ENCODE data around the gene MPV17.
A peak's percentile ranks its signal among the peaks of the same experiment; 100 is the strongest.
"Not testable (repeated sequence)": the region's sequence is repeated elsewhere in the genome, so short reads cannot be mapped to it uniquely, and the experiment has no call there.

The MPV17 gene, protein sequence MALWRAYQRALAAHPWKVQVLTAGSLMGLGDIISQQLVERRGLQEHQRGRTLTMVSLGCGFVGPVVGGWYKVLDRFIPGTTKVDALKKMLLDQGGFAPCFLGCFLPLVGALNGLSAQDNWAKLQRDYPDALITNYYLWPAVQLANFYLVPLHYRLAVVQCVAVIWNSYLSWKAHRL

DNA sequence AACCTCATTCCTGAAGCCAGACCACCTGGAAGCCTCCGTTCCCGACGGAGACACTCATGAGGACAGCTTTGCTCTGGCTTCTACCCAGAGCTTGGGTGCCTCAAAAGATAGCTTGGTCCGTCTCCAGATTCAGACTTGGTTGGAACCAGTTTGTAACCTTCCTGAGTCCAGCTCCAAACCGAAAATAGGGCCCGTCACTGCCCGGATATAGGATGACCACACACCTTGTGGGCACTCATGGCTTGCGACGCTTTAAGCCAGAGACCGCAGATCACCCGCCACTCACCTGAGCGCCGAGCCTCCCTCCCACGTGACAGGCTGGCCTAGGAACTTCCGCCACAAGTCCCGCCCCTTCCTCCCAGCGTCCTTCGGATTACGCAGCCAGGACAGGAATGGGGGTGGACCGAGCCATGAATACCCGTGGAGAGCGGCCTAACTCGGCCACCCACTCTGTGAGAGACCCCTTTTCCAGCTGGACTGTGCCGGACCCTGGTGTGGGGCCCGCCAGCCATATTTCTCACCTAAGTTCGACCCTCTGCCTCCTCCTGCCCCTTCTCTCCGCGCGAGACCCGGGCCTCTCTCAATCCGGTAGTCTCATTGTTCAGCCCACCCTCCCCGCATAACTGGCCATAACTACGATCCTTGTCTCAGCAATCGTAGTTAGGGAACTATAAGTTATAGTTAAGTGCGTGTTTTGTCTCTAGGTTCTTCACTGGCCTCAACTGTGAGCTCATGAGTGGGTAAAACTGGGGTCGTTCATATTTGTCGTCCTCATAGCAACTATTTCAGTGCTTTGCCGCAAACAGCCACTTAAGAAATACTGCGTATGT, at the start of gene MPV17:
TSS of gene MPV17 (minus strand) at position 332 of the 830 bp plus-strand sequence. CDS start 580 bp downstream, outside the sequence.
- DNase-seq (ENCODE audit: low spot score) = peak; percentile 89

DNA sequence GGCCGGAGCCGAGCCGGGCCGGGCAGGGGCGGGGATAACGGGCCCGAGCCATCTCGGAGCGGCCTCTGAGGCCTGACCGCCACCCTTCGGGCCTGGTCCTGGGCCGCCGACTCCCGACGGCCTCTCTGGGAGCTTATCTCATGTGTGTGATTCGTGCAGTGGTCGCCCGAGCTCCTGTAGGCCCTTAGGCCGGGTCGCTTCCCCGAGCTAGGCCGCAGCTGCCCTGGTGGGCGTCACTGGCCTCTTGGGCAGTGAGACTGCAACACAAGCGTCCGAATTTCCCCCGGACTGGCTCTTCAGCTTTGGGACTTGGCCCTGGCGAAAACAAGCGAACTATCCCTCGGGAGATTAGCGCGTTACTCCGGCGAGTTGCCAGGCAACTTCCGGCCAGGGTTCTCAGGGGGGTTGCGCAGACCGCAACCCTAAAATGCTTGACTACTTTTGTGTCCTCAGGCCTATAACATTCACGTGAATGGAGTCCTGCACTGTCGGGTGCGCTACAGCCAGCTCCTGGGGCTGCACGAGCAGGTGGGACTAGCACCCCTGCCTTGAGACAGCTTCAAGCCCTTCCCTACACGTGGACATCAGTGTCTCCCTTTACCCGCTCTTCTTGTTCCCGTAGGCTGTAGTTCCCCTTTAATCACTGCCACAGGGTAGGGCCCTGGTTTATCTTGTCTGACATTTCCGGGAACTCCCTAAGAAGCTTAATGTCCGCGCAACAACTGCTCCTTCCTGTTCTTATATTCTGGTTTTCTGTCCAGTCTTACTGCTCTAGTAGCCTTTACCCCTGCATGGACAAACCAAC, 48.1 kb upstream of the MPV17 start:
- DNase-seq (ENCODE audit: low spot score) = no peak

DNA sequence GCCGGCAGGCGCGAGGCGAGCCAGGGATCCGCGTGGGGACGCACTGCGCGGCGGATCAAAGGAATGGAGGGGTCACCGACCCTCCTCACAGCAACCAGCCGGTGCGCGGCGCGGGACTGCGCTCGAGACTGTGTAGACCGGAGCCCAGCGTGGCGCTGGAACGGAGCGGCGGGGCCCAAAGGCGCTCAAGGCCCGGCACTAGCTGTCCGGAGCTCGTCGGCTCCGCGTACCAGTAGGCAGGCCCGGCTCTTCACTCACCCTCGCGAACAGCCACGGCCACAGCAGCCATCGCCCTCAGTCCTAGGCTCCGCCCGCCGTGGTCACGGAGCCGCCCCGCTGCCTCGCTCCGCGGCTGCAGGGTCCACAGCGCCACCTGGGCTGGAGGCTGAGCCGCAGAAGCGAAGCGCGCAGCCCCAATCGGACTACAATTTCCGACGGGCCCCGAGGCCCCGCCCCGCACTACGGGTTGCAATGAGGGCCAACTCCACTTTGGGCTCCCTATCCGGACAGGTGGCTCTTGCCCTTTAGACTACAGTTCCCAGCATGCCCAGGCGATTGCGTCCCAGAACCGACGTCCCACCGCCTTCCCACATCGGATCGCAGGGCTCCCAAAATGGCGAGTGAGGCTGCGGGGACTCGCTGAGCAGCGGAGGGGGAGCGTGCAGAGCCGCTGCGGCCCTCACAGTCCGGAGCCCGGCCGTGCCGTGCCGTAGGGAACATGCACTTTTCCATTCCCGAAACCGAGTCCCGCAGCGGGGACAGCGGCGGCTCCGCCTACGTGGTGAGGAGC, 47.3 kb upstream of the MPV17 start, which contains the start of the genes EIF2B4 and SNX17:
TSS of gene EIF2B4 (minus strand) at position 313 of the 790 bp plus-strand sequence. CDS start at position 289, 24 bp downstream.
TSS of gene SNX17 (plus strand) at position 591 of the 790 bp plus-strand sequence. CDS start at position 719, 128 bp downstream.
- peak; percentile 99 for DNase-seq (ENCODE audit: low spot score)

DNA sequence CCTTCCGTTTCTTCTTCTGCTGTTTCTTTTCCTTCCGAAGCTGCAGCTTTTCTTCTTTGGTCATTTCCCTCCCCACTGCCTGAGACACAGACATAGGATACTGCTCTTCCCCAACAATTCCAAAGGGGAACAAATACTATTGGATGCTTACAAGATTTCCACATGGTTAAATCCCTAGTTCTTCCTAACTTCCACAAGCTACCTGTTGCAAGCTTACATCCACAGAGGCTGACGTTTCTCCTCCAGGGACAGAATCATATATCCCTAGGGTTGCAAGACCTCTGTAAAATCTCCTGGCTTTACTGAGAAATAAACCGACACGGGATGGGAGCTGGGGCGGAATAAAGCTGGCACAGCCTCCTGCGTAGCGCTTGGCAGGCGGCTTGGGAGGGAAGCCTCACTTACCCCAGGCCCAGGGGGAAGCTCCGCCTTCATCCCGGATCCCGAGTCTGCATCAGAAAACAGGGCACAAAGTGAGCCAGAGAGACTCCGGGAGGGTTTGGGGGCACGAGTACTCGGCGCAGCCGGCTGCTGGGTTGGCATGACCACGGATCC, 46.7 kb upstream of the MPV17 start:
- peak; percentile 48 for DNase-seq (ENCODE audit: low spot score)

DNA sequence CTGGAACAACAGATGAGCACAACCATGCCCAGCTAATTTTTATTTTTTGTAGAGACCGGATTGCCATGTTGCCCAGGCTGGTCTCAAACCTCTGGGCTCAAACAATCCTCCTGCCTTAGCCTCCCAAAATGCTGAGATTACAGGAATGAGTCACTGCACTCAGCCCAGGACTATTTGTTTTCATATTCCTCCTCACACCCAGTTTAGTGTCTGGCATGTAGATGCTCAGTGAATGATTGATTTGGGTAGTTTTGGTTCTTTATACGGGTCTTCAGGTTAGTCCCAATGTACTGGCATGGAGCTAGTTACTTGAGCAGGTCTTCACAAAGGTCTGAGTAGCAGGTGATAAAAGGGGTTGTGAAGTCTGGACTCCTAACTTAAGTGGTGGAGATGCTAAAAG, 41.0 kb upstream of the MPV17 start:
- no peak for DNase-seq (ENCODE audit: low spot score)

DNA sequence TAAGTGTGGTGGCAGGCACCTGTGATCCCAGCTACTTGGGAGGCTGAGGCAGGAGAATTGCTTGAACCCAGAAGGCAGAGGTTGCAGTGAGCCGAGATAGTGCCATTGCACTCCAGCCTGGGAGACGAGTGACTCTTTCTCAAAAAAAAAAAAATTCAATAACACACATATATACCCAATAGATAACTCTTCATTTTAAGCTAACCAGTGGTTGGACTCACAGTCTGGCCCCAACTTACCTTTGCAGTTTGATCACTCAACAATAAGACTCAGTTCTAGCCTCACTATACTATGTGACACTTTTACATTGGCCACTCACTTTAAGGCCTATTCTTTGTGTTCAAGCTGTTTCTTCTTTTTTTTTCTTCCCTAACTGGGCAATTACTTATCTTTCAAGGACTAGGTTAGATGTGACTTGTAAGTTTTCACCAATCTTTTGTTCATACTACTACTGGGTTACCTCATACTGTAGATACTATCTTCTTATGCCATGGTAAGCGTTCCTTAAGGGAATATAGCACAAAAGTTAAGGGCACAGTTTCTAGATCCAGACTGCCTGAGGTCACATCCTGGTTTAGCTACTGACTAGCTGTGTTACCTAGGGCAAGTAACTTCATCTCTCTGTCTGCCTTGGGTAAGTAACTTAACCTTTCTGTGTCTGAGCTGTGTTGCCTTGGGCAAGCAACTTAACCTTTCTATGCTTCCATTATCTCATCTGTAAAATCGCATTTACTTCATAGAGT, 40.0 kb upstream of the MPV17 start:
- no peak for DNase-seq (ENCODE audit: low spot score)

DNA sequence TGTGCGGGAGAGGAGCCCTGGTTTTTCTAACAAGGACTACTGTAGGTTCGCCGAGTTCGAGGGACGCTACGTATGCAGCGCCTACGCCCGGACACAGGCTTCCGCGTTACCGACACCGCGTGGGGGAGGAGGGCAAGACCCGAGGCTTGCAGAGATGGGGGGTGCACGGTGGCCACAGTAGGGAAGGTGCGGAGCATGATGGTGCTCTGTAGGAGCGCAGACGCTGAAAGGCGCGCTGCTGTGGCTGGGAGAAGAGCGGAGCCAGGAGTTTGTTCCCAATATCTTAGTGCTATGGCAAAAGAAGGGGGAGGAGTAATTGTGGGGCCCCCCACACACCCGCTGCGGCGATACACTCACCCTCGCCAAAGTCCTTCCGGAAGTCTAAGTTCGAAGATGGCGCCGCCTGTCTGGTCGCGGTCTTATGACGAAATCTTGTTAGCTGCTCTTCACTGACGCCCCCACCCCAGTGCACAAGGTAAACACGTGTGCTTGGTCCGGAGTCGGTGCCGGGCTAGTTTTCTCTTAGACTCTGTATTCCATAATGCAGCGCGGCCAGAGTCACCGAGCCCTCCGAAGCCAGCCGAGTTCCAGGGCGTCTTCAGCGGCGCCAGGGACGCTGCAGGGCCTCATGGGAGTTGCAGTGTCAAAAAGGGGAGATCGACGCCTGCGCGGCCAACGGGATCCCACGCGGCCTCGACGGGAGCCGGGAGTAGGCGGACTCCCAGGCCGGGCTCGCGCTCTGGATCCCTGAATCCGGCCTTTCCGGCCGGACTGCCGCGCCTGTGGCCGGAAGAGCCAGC, 33.7 kb upstream of the MPV17 start, which contains the start of gene GTF3C2:
TSS of gene GTF3C2 (minus strand) at position 383 of the 800 bp plus-strand sequence. CDS start 13,210 bp downstream, outside the sequence.
- DNase-seq (ENCODE audit: low spot score) = peak; percentile 96

DNA sequence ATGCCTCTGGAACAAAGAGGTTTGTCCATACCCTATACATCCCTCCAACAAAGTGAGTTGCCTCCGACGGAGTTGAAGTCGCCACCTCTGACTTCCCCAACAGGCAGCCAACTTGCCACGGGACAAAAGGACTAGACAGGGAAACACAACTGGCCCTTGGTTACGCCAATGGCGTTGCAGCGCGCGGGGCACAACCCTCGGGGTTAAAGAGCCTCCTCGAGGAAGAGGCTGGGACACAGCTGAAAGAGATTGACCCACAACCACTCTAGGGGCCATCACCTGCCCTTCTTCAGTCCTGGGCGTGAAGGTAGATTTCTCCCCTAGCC, 33.1 kb upstream of the MPV17 start:
- DNase-seq (ENCODE audit: low spot score) = no peak

DNA sequence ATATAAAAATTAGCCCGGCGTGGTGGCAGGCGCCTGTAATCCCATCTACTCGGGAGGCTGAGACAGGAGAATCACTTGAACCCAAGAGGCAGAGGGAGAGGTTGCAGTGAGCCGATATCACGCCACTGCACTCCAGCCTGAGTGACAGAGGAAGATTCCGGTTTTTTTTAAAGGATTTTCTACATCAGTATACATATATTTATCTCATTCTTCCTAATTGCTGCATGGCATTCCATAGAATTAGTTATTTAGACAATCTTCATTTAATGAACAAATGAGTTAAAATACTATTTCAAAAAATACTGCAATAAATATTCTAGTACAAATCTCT, 31.7 kb upstream of the MPV17 start:
- DNase-seq (ENCODE audit: low spot score) = no peak

DNA sequence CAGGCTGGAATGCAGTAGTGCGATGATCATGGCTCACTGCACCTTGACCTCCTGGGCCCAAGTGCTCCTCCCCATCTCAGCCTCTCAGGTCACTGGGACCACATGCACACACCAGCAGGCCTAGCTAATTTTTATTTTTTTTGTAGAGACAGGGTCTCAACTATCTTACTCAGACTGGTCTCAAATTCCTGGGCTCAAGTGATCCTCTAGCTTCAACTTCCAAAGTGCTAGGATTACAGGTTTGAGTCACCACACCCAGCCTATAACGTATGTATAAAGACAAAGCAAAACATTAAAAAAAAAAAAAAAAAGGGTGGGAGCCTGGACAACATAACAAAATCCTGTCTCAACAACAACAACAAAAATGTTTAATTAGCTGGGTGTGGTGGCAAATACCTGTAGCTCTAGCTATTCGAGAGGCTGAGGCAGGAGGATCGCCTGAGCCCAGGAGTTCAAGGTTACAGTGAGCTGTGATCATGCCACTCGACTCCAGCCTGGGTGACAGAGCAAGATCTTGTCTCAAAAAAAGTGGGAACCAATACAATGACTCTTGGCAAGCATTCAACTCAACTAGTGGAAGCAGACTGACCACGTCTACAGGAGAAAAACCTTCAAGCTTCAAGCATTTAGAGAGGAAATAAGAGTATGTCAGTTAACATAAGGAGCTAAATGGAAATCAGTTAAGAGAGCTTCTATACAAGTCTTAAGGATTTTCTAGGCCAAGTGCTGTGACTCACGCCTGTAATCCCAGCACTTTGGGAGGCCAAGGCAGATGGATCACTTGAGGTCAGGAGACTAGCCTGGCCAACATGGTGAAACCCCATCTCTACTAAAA, 31.1 kb upstream of the MPV17 start:
- no peak for DNase-seq (ENCODE audit: low spot score)

DNA sequence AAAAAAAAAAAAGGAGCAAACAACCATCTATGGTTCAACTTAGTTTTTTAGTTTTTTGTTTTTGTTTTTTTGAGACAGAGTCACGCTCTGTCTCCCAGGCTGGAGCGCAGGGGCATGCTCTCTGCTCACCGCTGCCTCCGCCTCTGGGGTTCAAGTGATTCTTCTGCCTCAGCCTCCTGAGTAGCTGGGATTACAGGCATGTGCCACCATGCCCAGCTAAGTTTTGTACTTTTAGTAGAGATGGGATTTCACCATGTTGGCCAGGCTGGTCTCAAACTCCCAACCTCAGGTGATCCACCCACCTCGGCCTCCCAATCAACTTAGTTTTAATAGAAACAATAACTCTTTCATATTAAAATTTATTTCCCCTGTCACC, 30.5 kb upstream of the MPV17 start:
- not testable (repeated sequence) for DNase-seq (ENCODE audit: low spot score)

DNA sequence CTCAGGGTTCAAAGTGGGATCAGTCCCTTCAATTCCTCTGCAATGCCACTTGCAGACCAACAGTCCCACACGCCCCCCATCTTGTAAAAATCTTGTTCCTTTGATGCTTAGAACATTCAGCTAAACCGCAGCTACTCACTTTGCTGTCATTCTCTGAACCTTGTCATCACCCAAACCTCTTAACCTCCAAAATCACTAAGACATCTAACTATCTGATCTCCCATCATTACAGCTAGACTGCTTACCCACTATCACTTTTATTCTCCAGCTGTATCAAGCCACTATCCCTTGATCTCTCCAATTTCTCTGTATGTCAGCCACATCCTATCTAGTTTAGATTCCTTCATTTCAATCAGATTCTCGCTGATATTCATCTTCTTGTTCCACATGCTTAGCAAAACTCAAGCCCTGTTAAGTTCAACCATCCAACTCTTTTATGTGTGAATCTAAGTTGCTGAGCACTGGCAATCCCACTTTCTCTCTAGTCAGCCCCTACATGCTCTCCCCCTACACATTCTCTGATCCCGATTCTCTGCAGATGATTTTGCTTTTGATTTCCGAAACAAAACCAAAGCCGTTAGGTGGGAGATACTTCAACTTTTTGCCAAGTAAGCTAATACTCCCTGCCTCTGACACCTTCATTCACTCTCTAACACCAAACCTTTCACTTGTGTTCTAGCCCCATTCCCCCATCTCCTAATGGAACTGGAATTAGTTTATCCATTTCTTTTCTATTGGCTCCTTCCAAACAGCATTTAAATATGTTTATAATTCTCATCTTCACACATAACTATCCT, 29.1 kb upstream of the MPV17 start:
- no peak for DNase-seq (ENCODE audit: low spot score)

DNA sequence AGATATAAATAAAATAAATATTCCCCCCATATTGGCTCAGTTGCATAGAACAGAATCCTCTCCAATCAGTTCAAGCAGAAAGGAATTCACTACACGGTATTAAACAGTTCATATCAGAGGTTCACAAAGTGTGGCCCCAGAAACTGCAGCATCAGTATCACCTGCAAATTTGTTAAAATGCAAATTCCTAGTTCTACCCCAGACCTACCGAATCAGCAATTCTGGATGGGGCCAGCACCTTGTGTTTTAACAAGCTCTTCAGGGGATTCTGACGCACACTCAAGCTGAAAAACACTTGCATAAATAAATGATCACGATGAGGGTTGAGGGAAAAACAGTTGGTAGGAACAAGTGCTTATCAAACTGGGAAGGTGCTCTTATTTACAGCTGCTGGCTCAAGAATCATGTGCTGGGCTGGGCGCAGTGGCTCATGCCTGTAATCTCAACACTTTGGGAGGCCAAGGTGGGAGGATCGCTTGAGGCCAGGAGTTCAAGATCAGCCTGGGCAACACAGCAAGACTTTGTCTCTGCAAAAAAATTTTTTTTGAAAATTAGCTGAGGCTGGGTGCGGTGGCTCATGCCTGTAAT, 27.3 kb upstream of the MPV17 start:
- no peak for DNase-seq (ENCODE audit: low spot score)

DNA sequence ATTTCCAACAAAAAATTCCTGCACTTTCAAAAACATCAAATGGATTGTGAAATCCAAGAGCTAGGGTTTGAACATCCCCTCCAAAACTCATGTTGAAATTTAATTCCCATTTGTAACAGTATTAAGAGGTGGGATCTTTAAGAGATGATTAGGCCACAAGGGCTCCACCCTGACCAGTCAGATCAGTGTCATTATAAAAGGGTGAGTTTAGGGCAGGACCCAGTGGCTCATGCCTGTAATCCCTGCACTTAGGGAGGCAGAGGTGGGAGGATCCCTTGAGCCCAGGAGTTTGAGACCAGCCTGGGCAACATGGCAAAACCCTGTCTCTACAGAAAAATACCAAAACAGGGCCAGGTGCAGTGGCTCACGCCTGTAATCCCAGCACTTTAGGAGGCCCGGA, 24.7 kb upstream of the MPV17 start:
- no peak for DNase-seq (ENCODE audit: low spot score)

DNA sequence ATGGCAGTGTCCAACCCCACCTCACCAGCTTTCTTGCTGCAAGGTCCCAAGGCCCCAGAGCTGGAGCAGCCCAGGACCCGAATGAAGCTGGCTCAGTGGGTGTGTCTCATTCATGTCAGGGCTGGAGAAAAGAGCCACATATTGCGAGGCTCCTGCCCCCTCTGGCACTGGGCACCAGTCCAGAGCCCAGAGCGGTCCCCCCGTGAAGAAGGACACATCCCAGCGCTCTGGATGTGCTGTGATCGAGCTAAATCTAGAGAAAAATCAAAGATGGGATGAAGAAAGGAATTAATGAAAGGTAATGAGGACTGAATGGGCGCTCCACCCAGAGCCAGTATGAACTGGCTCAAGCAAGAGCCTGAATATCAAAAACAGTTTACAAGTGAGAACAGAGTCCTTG, 13.3 kb upstream of the MPV17 start:
- DNase-seq (ENCODE audit: low spot score) = no peak

DNA sequence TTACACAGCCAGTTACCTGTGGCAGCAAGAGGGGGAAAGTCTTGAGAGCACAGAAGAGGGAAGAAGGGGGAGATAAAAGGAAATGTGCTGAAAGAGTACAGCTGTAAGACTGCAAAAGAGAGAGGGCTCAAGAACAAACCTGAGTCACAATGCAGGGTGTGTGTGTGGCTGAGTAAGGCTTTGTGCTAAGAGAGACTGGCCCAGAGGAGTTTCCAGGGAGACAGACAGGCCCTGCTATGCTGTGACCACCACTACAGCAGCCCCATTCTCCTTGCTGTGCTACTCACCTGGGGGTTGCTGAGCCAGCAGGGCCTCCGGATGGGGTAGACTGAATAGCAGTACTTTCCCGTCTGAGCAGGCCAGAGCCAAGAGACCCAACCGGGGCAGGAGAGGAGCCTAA, 12.4 kb upstream of the MPV17 start:
- no peak for DNase-seq (ENCODE audit: low spot score)

DNA sequence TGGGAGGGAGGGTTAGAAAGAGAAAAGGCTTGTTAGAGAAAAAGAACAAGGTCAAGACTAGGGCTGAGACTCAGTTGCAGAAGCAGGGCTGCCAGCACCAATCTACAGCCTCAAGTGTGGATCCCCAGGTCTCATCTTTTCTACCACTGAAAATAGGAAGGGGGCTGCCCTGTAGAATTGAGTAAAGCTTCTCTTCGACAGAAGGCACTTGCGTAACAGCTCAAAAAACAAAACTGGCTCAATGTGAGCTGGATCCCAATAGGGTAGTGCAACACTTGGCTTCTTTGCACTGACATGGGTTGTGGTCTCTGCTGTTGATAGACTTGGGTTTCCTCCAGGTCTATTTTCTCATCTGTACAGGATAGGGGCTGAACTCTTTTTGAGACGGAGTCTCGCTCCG, 1.8 kb upstream of the MPV17 start:
- no peak for DNase-seq (ENCODE audit: low spot score)
